Tibial nerve (tissue), 4 donors: ENCODE data around the gene RNU7-1. TPM values are rescaled to one million over a fixed set of nuclear protein-coding genes. Genes with fewer than 3 reads are reported as not detected.
A peak's percentile ranks its signal among the peaks of the same experiment; 100 is the strongest.

Experiments
- DNase-seq, 2 donors: peaks; one replicate each; pipeline ENCODE4 v3.0.0-alpha.2; 2019; ENCODE audit warnings: low spot score in 2 of 2
- H3K27ac ChIP-seq, 4 donors: fragments of 200-600 bp; sonication (generic) in 3 of 4; one replicate each; pipeline ENCODE4 v1.5.1; 2017 to 2019; ENCODE audit warnings: mild to moderate bottlenecking in 1 of 4
- H3K27me3 ChIP-seq, 2 donors: fragments of 200-600 bp; sonication (generic) in 1 of 2; one replicate each; pipeline versions ENCODE4 v1.5.1 to v1.6.0; 2017 to 2019
- H3K36me3 ChIP-seq, 3 donors: fragments of 200-600 bp; sonication (generic); one replicate each; pipeline ENCODE4 v1.5.1; 2018 to 2019
- H3K4me1 ChIP-seq, 4 donors: fragments of 200-600 bp; sonication (generic) in 3 of 4; one replicate each; pipeline ENCODE4 v1.5.1; 2017 to 2019
- H3K4me3 ChIP-seq, 4 donors: fragments of 200-600 bp; sonication (generic) in 3 of 4; one replicate each; pipeline ENCODE4 v1.5.1; 2017 to 2019; ENCODE audit warnings: mild to moderate bottlenecking in 1 of 4, moderate library complexity in 1 of 4
- H3K9me3 ChIP-seq, 4 donors: fragments of 200-600 bp; sonication (generic) in 3 of 4; one replicate each; pipeline ENCODE4 v1.5.1; 2017 to 2019
- EP300 ChIP-seq, 2 donors: sonication (generic); formaldehyde crosslinking; IDR thresholded peaks; one replicate each; pipeline ENCODE4 v1.6.1; 2017; ENCODE audit warnings: antibody characterized with exemption in 2 of 2, mild to moderate bottlenecking in 1 of 2
- POLR2A ChIP-seq, 2 donors: fragments of 450-650 bp; IDR thresholded peaks; one replicate each; pipeline ENCODE4 v1.6.1; 2017; ENCODE audit warnings: antibody characterized with exemption in 2 of 2, mild to moderate bottlenecking in 2 of 2, moderate library complexity in 2 of 2
- WGBS, 2 donors: methylation state at CpG; one replicate each; pipeline ENCODE4 v1.1.5; 2018; 5-methylcytosine and 5-hydroxymethylcytosine counted together
- total RNA-seq, 4 donors: library from RNA; depleted of rRNA; stranded (reverse); fragments of >200 nt; gene quantifications; one replicate each; pipeline ENCODE4 v1.1.0, GENCODE V29; 2016
- TF ChIP-seq, protein P1 (sequence below), 5 experiments: fragments of 200-600 bp in 3 of 5; fragments of 450-650 bp in 2 of 5; sonication (generic) in 3 of 5; IDR thresholded peaks; one replicate each; pipeline ENCODE4 v1.5.1; 2016 to 2019; ENCODE audit warnings: antibody characterized with exemption in 5 of 5, mild to moderate bottlenecking in 3 of 5, moderate library complexity in 2 of 5

RNU7-1 gene
- total RNA-seq, 4 donors from 2014 or later, result not detected

- Histone ChIP-seq H3K27me3 (no peaks in the 10 kb centered on the region), H3K36me3 (peaks cover 0 to 12% (median 7%) of the 10 kb centered on the region in 3 donors), H3K4me3 (peak overlapping the region in 2 of 4 donors; percentile 19 to 22), H3K27ac (peak overlapping the region; percentile 73 to 96 (median 82)), H3K4me1 (peaks cover 0 to 67% (median 44%) of the 10 kb centered on the region in 4 donors), H3K9me3 (no peaks in the 10 kb centered on the region)
- WGBS, 2 donors, result 25 to 31% methylated on average over 24 of the region's 24 CpGs
- no peak for DNase-seq
- TF ChIP-seq EP300 (IDR thresholded peaks at IDR 0.05) (peak in 1 of 2 donors; percentile 69), POLR2A (IDR thresholded peaks at IDR 0.05) (peak; percentile 13 to 14)
- TF ChIP-seq, protein P1, sequence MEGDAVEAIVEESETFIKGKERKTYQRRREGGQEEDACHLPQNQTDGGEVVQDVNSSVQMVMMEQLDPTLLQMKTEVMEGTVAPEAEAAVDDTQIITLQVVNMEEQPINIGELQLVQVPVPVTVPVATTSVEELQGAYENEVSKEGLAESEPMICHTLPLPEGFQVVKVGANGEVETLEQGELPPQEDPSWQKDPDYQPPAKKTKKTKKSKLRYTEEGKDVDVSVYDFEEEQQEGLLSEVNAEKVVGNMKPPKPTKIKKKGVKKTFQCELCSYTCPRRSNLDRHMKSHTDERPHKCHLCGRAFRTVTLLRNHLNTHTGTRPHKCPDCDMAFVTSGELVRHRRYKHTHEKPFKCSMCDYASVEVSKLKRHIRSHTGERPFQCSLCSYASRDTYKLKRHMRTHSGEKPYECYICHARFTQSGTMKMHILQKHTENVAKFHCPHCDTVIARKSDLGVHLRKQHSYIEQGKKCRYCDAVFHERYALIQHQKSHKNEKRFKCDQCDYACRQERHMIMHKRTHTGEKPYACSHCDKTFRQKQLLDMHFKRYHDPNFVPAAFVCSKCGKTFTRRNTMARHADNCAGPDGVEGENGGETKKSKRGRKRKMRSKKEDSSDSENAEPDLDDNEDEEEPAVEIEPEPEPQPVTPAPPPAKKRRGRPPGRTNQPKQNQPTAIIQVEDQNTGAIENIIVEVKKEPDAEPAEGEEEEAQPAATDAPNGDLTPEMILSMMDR (IDR thresholded peaks at IDR 0.05), result no peak
Measured at GRCh38 chr12:6961278-6961694, 17.7 kb downstream of the RNU7-1 start.

- no peaks in the 10 kb centered on the region for H3K9me3 ChIP-seq
- 7 to 11% methylated on average over 16 of the region's 16 CpGs for WGBS, 2 donors
- TF ChIP-seq POLR2A (IDR thresholded peaks at IDR 0.05) (no peak), EP300 (IDR thresholded peaks at IDR 0.05) (no peak)
- TF ChIP-seq, protein P1 (IDR thresholded peaks at IDR 0.05), result peak; percentile 17 to 47 (median 44)
- peaks cover 0 to 67% (median 42%) of the 10 kb centered on the region in 4 donors for H3K4me1 ChIP-seq
- peak overlapping the region in 2 of 4 donors; percentile 19 to 22 for H3K4me3 ChIP-seq
- H3K27me3 ChIP-seq, result no peaks in the 10 kb centered on the region
- H3K36me3 ChIP-seq, result peaks cover 0 to 17% (median 11%) of the 10 kb centered on the region in 3 donors
- DNase-seq, result no peak
- H3K27ac ChIP-seq, result peak overlapping the region; percentile 73 to 96 (median 82)
Measured at GRCh38 chr12:6961695-6962284, 18.2 kb downstream of the RNU7-1 start.

GRCh38 chr12:6962285-6963015, 18.8 kb downstream of the RNU7-1 start:
- TF ChIP-seq, protein P1 (IDR thresholded peaks at IDR 0.05), result no peak
- no peak for TF ChIP-seq POLR2A (IDR thresholded peaks at IDR 0.05)
- TF ChIP-seq EP300 (IDR thresholded peaks at IDR 0.05), result no peak
- peak overlapping the region; percentile 73 to 96 (median 82) for H3K27ac ChIP-seq
- H3K27me3 ChIP-seq, result no peaks in the 10 kb centered on the region
- DNase-seq, result no peak
- no peaks in the 10 kb centered on the region for H3K9me3 ChIP-seq
- H3K4me3 ChIP-seq, result peak overlapping the region in 1 of 4 donors; percentile 22
- WGBS, 2 donors, result 53 to 62% methylated on average over 17 to 24 of the region's 25 CpGs
- H3K4me1 ChIP-seq, result peaks cover 0 to 67% (median 38%) of the 10 kb centered on the region in 4 donors
- H3K36me3 ChIP-seq, result peaks cover 0 to 24% (median 18%) of the 10 kb centered on the region in 3 donors

DNA sequence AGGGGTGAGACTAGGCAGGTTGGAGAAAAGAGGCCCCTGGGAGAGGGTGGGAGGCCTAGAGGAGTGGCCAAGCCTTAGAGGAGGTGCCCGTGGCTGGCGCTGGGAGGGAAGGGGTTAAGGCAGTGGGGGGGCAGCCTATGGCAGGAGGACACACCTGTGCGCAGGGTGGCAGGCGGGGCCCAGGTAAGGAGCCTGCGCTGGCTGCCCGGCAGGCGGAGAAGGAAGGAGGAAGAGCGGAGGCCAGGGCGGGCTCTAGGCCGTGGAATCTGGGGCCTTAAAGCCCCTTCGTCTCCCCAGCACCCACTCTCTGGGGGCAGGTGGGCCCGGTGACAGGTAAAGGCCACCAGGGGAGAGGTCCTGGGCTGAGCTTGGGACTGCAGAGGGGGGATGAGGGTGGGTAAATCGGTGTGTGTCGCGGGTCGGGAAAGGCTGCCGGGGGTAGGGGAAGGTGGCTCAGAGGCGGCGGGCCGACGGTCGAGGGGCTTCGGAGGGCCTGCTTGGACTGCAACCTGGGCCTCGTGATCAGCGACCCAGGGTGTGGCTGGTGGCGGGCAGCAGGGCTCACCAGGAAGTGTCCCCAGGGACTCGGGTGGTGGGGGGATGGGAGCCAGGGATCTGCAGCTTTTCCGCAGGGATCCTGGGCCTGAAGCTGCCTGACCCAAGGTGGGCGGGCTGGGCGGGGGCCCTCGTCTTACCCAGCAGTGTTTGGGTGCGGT, 19.6 kb downstream of the RNU7-1 start:
- no peaks in the 10 kb centered on the region for H3K9me3 ChIP-seq
- H3K27me3 ChIP-seq, result no peaks in the 10 kb centered on the region
- H3K27ac ChIP-seq, result peak overlapping the region in 3 of 4 donors; percentile 77 to 96 (median 86)
- no peak for TF ChIP-seq EP300 (IDR thresholded peaks at IDR 0.05)
- TF ChIP-seq POLR2A (IDR thresholded peaks at IDR 0.05), result no peak
- TF ChIP-seq, protein P1 (IDR thresholded peaks at IDR 0.05), result no peak
- DNase-seq, result no peak
- 73 to 77% methylated on average over 27 to 30 of the region's 32 CpGs for WGBS, 2 donors
- H3K4me1 ChIP-seq, result peaks cover 0 to 63% (median 35%) of the 10 kb centered on the region in 4 donors
- H3K36me3 ChIP-seq, result peaks cover 0 to 31% (median 25%) of the 10 kb centered on the region in 3 donors
- no peak overlapping the region for H3K4me3 ChIP-seq
